Neuron (in vitro differentiated cells): Measurements from ENCODE around the gene PDAP1.

ENCODE experiments used
- H2AFZ ChIP-seq: one replicate; pipeline ENCODE4 v1.6.1; 2013; ENCODE audit warnings: low read depth, mild to moderate bottlenecking, inconsistent platforms, low read length, moderate library complexity
- H3K27me3 ChIP-seq: one replicate; pipeline ENCODE4 v1.6.1; 2013; ENCODE audit warnings: low read length; ENCODE audit not compliant: insufficient read depth
- H3K36me3 ChIP-seq: one replicate; pipeline ENCODE4 v1.6.1; 2013; ENCODE audit warnings: low read length; ENCODE audit not compliant: insufficient read depth
- H3K4me1 ChIP-seq: one replicate; pipeline ENCODE4 v1.6.1; 2013; ENCODE audit warnings: low read length; ENCODE audit not compliant: insufficient read depth
- H3K4me3 ChIP-seq: 2 replicates; pipeline ENCODE4 v1.5.1; 2013; ENCODE audit warnings: mild to moderate bottlenecking, low read length, moderate library complexity
- H3K9me3 ChIP-seq: one replicate; pipeline ENCODE4 v1.6.1; 2013; ENCODE audit warnings: low read length

PDAP1 gene, protein sequence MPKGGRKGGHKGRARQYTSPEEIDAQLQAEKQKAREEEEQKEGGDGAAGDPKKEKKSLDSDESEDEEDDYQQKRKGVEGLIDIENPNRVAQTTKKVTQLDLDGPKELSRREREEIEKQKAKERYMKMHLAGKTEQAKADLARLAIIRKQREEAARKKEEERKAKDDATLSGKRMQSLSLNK

GRCh38 chr7:99408379-99409191, at the start of gene PDAP1, which contains the start of gene BUD31:
Gene PDAP1 (minus strand): TSS chr7:99408597. CDS start chr7:99408548, 49 bp downstream.
Gene BUD31 (plus strand): TSS chr7:99408969. CDS start chr7:99411093, 2,124 bp downstream.
- Histone ChIP-seq H3K4me3 (peak within 1 kb of the TSS; percentile 80), H3K36me3 (peaks cover 52% of the 10 kb centered on the region), H3K27me3 (no peaks in the 10 kb centered on the region), H3K4me1 (peaks cover 26% of the 10 kb centered on the region), H2AFZ (peak within 1 kb of the TSS; percentile 58), H3K9me3 (no peaks in the 10 kb centered on the region)

DNA sequence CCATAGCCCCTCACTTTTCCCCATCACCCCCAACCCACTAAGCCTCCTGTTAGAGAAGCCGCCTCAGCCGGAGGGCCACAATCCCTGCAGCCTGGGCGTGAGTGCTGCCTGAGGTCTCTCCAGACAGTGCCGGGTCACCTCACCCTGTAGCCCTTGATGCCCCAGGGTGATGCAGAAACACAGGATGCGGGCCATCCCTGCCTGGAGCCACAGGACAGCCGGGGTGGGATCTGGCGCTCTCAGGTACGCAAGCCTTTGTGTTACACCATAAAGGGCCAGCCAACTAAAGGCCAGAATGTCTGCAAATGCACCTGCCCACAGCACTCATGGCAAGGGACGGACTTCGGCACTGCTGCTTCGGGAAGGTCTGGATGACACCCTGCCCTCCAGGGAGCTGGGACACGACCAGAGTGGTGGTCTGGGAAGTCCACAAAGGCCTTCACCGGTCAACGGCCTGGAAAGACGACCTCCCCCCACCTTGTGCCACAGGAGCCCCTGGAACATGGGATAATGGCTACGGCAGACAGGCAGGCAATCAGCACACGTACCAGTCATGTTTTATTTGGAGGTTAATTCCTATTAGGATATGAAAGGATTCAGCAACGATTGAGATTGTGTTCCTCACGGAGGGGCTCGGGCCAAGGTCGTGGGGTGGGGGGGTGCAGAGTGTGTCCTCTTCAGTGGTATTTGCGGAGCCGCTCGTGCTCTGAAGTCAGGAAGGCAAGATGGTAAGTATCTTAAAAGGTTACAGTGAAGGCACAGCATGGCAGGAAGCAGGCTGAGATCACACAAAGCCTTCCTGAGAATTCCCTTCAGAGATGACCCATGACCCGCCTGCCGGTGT, 49.5 kb upstream of the PDAP1 start:
- H3K4me3 ChIP-seq, result no peak overlapping the region
- no peak overlapping the region for H2AFZ ChIP-seq

GRCh38 chr7:99457050-99457649, 48.8 kb upstream of the PDAP1 start:
- no peaks in the 10 kb centered on the region for H3K9me3 ChIP-seq
- H3K4me1 ChIP-seq, result no peaks in the 10 kb centered on the region
- no peak overlapping the region for H3K4me3 ChIP-seq
- H3K27me3 ChIP-seq, result no peaks in the 10 kb centered on the region
- H3K36me3 ChIP-seq, result peaks cover 83% of the 10 kb centered on the region
- H2AFZ ChIP-seq, result no peak overlapping the region

More for the DNA sequence above, 49.5 kb upstream of the PDAP1 start:
- H3K27me3 ChIP-seq, result no peaks in the 10 kb centered on the region
- peaks cover 79% of the 10 kb centered on the region for H3K36me3 ChIP-seq
- H3K9me3 ChIP-seq, result no peaks in the 10 kb centered on the region
- no peaks in the 10 kb centered on the region for H3K4me1 ChIP-seq

DNA sequence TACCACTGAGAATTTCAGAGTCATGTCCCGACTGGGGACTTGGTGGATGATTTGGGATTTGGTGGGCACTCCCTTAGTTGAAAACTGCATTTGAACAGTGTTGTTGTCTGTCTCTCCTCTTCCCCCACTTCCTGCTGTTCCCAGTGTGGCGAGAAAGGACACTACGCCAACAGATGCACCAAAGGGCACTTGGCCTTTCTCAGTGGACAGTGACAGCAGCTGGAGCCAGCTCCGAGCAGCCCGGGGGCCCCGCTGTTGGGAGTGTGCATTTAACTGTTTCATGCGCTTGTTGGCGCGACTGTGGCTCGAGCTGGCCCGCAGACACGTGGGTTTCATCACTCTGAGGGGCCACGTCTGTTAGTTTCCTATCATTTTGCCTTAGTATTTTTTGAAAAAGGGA, 47.9 kb upstream of the PDAP1 start:
- Histone ChIP-seq H2AFZ (no peak overlapping the region), H3K36me3 (peaks cover 88% of the 10 kb centered on the region), H3K4me3 (no peak overlapping the region), H3K27me3 (no peaks in the 10 kb centered on the region), H3K4me1 (no peaks in the 10 kb centered on the region), H3K9me3 (no peaks in the 10 kb centered on the region)

DNA sequence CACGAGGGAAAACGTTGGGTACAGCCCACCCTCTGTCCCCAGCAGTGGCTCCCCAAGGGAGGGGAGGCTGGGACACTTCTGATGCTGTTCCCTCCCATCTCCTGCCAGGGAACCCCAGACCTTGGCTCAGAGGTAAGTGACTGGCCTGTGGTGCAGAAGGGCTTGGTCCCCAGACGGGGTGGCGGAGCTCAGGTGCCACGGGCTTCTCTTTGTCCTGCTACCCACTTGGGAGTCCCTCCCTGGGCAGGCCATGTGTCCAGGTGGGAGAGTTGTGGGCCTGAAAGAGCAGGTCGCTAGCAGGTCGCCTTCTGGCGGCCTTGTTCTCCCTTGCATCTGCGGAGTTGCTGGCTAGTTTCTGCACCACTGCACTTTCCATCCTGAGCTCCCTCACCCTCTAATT, 47.5 kb upstream of the PDAP1 start:
- Histone ChIP-seq H2AFZ (no peak overlapping the region), H3K4me3 (no peak overlapping the region), H3K27me3 (no peaks in the 10 kb centered on the region), H3K4me1 (no peaks in the 10 kb centered on the region), H3K36me3 (peaks cover 91% of the 10 kb centered on the region), H3K9me3 (no peaks in the 10 kb centered on the region)

- no peak overlapping the region for H3K4me3 ChIP-seq
- H3K36me3 ChIP-seq, result peaks cover 93% of the 10 kb centered on the region
- H3K9me3 ChIP-seq, result no peaks in the 10 kb centered on the region
- no peak overlapping the region for H2AFZ ChIP-seq
- H3K27me3 ChIP-seq, result no peaks in the 10 kb centered on the region
- H3K4me1 ChIP-seq, result no peaks in the 10 kb centered on the region
Measured at GRCh38 chr7:99453105-99453504, 44.7 kb upstream of the PDAP1 start.

DNA sequence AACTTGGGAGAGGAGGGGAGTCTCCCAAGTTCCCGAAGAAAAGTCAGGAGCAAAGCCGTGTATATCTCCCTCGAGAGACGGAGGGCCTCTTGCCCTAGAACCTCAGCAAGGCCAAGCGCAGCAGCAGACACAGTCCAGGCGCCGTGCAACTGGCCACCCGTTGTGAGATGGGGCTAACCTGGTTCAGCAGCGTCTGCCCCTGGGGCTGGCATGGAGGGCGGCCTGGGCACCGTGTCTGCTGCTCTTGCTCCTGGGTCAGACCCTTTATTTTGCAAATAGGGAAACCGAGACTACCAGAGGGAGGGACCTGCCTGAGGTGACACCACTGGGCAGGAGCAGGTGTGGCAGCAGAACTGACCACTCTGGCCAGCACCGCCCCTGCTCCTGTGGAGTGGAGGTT, 44.1 kb upstream of the PDAP1 start:
- Histone ChIP-seq H3K36me3 (peaks cover 93% of the 10 kb centered on the region), H3K27me3 (no peaks in the 10 kb centered on the region), H3K4me3 (no peak overlapping the region), H2AFZ (no peak overlapping the region), H3K9me3 (no peaks in the 10 kb centered on the region), H3K4me1 (no peaks in the 10 kb centered on the region)

GRCh38 chr7:99451936-99452335, 43.5 kb upstream of the PDAP1 start:
- H3K9me3 ChIP-seq, result no peaks in the 10 kb centered on the region
- no peak overlapping the region for H3K4me3 ChIP-seq
- H3K36me3 ChIP-seq, result peaks cover 92% of the 10 kb centered on the region
- H3K27me3 ChIP-seq, result no peaks in the 10 kb centered on the region
- H2AFZ ChIP-seq, result no peak overlapping the region
- H3K4me1 ChIP-seq, result no peaks in the 10 kb centered on the region

GRCh38 chr7:99449326-99449725, 40.9 kb upstream of the PDAP1 start:
- no peak overlapping the region for H3K4me3 ChIP-seq
- no peak overlapping the region for H2AFZ ChIP-seq
- H3K36me3 ChIP-seq, result peaks cover 89% of the 10 kb centered on the region

DNA sequence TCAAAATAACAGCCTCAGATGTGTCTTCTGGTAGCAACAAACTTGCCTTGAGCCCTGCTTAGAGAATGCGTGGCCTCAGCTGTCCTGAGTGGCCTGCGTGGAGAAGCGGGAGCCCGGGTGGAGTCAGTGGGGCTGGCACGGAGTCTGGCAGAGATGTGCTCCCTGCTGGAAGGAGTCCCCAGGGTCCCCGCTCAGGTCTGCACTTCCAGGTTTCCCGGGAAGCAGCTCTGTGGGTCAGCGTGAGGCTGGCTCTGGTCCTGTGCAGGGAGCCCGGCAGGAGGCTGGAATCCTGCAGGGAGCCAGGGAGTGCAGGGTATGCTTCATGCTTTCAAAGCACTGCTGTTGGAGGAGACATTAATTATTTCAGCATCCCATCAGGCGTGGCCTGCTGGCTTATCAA, 40.5 kb upstream of the PDAP1 start:
- no peaks in the 10 kb centered on the region for H3K4me1 ChIP-seq
- H3K27me3 ChIP-seq, result no peaks in the 10 kb centered on the region
- peaks cover 87% of the 10 kb centered on the region for H3K36me3 ChIP-seq

More at GRCh38 chr7:99449326-99449725, 40.9 kb upstream of the PDAP1 start:
- H3K9me3 ChIP-seq, result no peaks in the 10 kb centered on the region
- H3K27me3 ChIP-seq, result no peaks in the 10 kb centered on the region
- no peaks in the 10 kb centered on the region for H3K4me1 ChIP-seq

GRCh38 chr7:99447943-99448342, 39.5 kb upstream of the PDAP1 start:
- no peak overlapping the region for H2AFZ ChIP-seq
- peaks cover 87% of the 10 kb centered on the region for H3K36me3 ChIP-seq
- no peaks in the 10 kb centered on the region for H3K9me3 ChIP-seq
- H3K27me3 ChIP-seq, result no peaks in the 10 kb centered on the region
- no peaks in the 10 kb centered on the region for H3K4me1 ChIP-seq
- no peak overlapping the region for H3K4me3 ChIP-seq

More for the DNA sequence above, 40.5 kb upstream of the PDAP1 start:
- no peaks in the 10 kb centered on the region for H3K9me3 ChIP-seq
- no peak overlapping the region for H2AFZ ChIP-seq
- no peak overlapping the region for H3K4me3 ChIP-seq

DNA sequence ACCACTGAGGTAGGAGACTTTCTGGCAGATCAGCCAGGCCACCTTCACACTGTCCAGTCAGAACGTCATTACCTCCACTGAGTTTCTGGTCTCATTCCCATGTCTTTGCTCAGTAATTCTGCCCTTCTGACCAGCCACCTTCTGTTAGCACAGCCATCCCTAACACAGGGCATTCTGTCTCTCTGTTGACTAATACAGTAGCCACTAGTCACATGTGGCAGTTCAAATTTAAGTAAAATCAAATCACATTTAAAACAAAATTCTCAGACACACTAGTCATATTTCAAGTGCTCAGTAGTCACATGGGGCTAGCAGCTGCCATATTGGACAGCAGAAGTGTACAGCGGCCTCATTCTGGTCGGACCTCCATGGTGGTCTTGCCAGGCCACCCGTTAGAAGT, 37.7 kb upstream of the PDAP1 start:
- H3K27me3 ChIP-seq, result no peaks in the 10 kb centered on the region
- no peak overlapping the region for H2AFZ ChIP-seq
- no peak overlapping the region for H3K4me3 ChIP-seq
- peaks cover 86% of the 10 kb centered on the region for H3K36me3 ChIP-seq
- H3K9me3 ChIP-seq, result no peaks in the 10 kb centered on the region
- H3K4me1 ChIP-seq, result no peaks in the 10 kb centered on the region
